Mucosa of descending colon (tissue), 3 donors: ENCODE results near the gene WASF3. TPM values are rescaled to one million over a fixed set of nuclear protein-coding genes. Genes with fewer than 3 reads are reported as not detected.

Experiments used
- ATAC-seq: fragments of 200-7000 bp; cut with Tn5 transposase; one replicate; pipeline ENCODE4 v1.9.1; 2020; ENCODE audit warnings: mild to moderate bottlenecking, moderate library complexity
- DNase-seq, 3 donors: peaks; one replicate each; pipeline ENCODE4 v3.0.0-alpha.2; 2020
- H3K36me3 ChIP-seq: fragments of 200-600 bp; one replicate; pipeline ENCODE4 v1.8.0; 2021; ENCODE audit warnings: low read depth, mild to moderate bottlenecking
- H3K4me1 ChIP-seq: fragments of 200-600 bp; one replicate; pipeline ENCODE4 v1.8.0; 2021; ENCODE audit warnings: low read depth, mild to moderate bottlenecking
- H3K4me3 ChIP-seq: fragments of 200-600 bp; one replicate; pipeline ENCODE4 v1.8.0; 2021; ENCODE audit warnings: mild to moderate bottlenecking
- H3K9me3 ChIP-seq: fragments of 200-600 bp; one replicate; pipeline ENCODE4 v1.8.0; 2021; ENCODE audit warnings: mild to moderate bottlenecking
- CTCF ChIP-seq: fragments of 200-600 bp; IDR thresholded peaks from one replicate; pipeline ENCODE4 v1.8.0; 2022; ENCODE audit warnings: antibody characterized with exemption, mild to moderate bottlenecking
- intact Hi-C, 2 donors: fragments of 100-400 bp; cut with DNase I in 1 of 2; cut with micrococcal nuclease in 1 of 2; formaldehyde crosslinking; loops; one replicate each; pipeline versions ENCODE4 v1.11.0 to v1.11.1; 2022; cut with DNase I, micrococcal nuclease
- total RNA-seq, 3 donors: library from RNA; stranded (reverse); fragmentation: NEBNext Ultra II Directional in 2 of 3; extraction: Animal tissue kit (Norgen Biotek cat#: 25700) in 2 of 3; gene quantifications; one replicate each; pipeline versions ENCODE4 v1.2.1 to v1.2.4, GENCODE V29; 2021 to 2023
- donor health status: DM: no; HTN: no; CAD: no; lungs with moderate emphysema.
- donor health status: DM: no; HTN: no; CAD: no.
- donor health status: DM: no; HTN: yes; CAD: no.

WASF3 gene
- total RNA-seq, 3 donors from 2014 or later = 1.4 to 18.4 (median 4.4) TPM

GRCh38 chr13:26735677-26736076 is 178.2 kb downstream of the WASF3 start:
- Histone ChIP-seq H3K9me3 (peaks cover 4% of the 10 kb centered on the region), H3K4me3 (no peak overlapping the region), H3K36me3 (no peaks in the 10 kb centered on the region), H3K4me1 (no peaks in the 10 kb centered on the region)
- DNase-seq (no peak), ATAC-seq (no peak)
- intact Hi-C loops = no loop called here
- TF ChIP-seq CTCF = no peak

Other genes with a start within 250 kb of the WASF3 start
- not detected for gene GPR12, start 203.1 kb downstream of the WASF3 start, total RNA-seq